HG03103 (cell line): Measurements from ENCODE around the gene FAM181A.

Source experiments
- ATAC-seq: cut with Tn5 transposase; IDR thresholded peaks from one replicate; pipeline ENCODE4 v1.9.1; 2021; ENCODE audit warnings: low read depth; ENCODE audit not compliant: unreplicated experiment

FAM181A gene

GRCh38 chr14:93946541-93947090 lies 19.5 kb downstream of the FAM181A start:
- no peak for ATAC-seq

- no peak for ATAC-seq
Measured at GRCh38 chr14:93947282-93947681, 20.1 kb downstream of the FAM181A start.

- no peak for ATAC-seq
Measured at GRCh38 chr14:93949511-93950075, 22.4 kb downstream of the FAM181A start.

- no peak for ATAC-seq
Measured at GRCh38 chr14:93950948-93951634, 23.9 kb downstream of the FAM181A start.

GRCh38 chr14:93951635-93952540 lies 24.7 kb downstream of the FAM181A start:
- no peak for ATAC-seq

GRCh38 chr14:93952829-93953228 lies 25.7 kb downstream of the FAM181A start:
- ATAC-seq: no peak

- ATAC-seq: no peak
Measured at GRCh38 chr14:93953263-93953662, 26.1 kb downstream of the FAM181A start.

- ATAC-seq: no peak
Measured at GRCh38 chr14:93953739-93954515, 26.8 kb downstream of the FAM181A start.

- ATAC-seq: no peak
Measured at GRCh38 chr14:93954516-93954830, 27.3 kb downstream of the FAM181A start.

- ATAC-seq: peak; percentile 35
Measured at GRCh38 chr14:93954900-93955849, 28.0 kb downstream of the FAM181A start.

GRCh38 chr14:93955850-93956481 lies 28.8 kb downstream of the FAM181A start:
- ATAC-seq: no peak

- ATAC-seq: no peak
Measured at GRCh38 chr14:93956514-93957332, 29.6 kb downstream of the FAM181A start.

GRCh38 chr14:93957333-93957710 lies 30.2 kb downstream of the FAM181A start:
- ATAC-seq: no peak

GRCh38 chr14:93957751-93958566 lies 30.8 kb downstream of the FAM181A start:
- ATAC-seq: no peak

- no peak for ATAC-seq
Measured at GRCh38 chr14:93958567-93959238, 31.6 kb downstream of the FAM181A start.

GRCh38 chr14:93959239-93960107 lies 32.3 kb downstream of the FAM181A start:
- peak; percentile 71 for ATAC-seq
